Measurements from ENCODE around the gene TAPBP.

DNA sequence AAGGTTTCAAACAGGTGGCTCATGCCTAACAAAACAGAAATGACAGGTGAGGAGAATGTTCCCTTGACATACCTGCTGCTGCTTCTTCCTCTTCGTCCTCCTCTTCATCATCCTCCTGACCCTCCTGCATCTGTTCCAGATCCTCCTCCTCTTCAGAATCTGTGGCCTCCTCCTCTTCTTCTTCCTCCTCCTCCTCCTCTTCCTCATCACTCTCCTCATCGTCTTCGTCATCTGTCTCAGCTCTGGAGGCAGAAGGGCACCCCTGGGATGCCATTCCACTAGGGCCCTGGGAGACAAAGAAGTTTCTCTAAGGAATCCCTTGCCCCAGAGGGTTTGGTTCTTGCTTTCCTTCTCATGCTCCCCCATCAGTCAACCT lies 6.0 kb upstream of the TAPBP start:
- TF ChIP-seq, protein P1, sequence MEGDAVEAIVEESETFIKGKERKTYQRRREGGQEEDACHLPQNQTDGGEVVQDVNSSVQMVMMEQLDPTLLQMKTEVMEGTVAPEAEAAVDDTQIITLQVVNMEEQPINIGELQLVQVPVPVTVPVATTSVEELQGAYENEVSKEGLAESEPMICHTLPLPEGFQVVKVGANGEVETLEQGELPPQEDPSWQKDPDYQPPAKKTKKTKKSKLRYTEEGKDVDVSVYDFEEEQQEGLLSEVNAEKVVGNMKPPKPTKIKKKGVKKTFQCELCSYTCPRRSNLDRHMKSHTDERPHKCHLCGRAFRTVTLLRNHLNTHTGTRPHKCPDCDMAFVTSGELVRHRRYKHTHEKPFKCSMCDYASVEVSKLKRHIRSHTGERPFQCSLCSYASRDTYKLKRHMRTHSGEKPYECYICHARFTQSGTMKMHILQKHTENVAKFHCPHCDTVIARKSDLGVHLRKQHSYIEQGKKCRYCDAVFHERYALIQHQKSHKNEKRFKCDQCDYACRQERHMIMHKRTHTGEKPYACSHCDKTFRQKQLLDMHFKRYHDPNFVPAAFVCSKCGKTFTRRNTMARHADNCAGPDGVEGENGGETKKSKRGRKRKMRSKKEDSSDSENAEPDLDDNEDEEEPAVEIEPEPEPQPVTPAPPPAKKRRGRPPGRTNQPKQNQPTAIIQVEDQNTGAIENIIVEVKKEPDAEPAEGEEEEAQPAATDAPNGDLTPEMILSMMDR (IDR thresholded peaks at IDR 0.05), result no peak
- TF ChIP-seq POLR2AphosphoS5 (IDR thresholded peaks at IDR 0.05; ENCODE audit: insufficient read depth in 1 of 2, low read depth in 1 of 2) (no peak), POLR2A (IDR thresholded peaks at IDR 0.05) (no peak)

Data from vagina (tissue), 2 donors.